Uterus (tissue), 2 donors: Measurements from ENCODE around the gene FRRS1.

Source experiments
- POLR2A ChIP-seq, 2 donors: fragments of 450-650 bp; IDR thresholded peaks; one replicate each; pipeline ENCODE4 v1.6.1; 2016; ENCODE audit warnings: antibody characterized with exemption in 2 of 2, mild to moderate bottlenecking in 1 of 2, moderate library complexity in 1 of 2
- TF ChIP-seq, protein P1 (sequence below), 4 experiments: fragments of 200-600 bp in 2 of 4; fragments of 450-650 bp in 2 of 4; sonication (generic) in 2 of 4; IDR thresholded peaks; one replicate each; pipeline ENCODE4 v1.5.1; 2016 to 2019; ENCODE audit warnings: antibody characterized with exemption in 4 of 4, mild to moderate bottlenecking in 2 of 4, moderate library complexity in 1 of 4

DNA sequence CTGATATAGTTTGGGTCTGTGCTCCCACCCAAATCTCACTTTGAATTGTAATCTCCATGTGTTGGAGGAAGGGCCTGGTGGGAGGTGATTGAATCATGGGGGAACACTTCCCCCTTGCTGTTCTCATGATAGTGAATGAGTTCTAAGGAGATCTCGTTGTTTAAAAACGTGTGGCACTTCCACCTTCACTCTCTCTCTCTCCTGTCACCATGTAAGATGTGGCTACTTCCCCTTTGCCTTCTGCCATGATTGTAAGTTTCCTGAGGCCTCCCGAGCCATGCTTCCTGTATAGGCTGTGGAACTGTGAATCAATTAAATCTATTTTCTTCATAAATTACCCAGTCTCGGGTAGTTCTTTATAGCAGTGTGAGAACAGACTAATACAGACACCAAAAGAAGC, 40.4 kb downstream of the FRRS1 start:
- TF ChIP-seq, protein P1, sequence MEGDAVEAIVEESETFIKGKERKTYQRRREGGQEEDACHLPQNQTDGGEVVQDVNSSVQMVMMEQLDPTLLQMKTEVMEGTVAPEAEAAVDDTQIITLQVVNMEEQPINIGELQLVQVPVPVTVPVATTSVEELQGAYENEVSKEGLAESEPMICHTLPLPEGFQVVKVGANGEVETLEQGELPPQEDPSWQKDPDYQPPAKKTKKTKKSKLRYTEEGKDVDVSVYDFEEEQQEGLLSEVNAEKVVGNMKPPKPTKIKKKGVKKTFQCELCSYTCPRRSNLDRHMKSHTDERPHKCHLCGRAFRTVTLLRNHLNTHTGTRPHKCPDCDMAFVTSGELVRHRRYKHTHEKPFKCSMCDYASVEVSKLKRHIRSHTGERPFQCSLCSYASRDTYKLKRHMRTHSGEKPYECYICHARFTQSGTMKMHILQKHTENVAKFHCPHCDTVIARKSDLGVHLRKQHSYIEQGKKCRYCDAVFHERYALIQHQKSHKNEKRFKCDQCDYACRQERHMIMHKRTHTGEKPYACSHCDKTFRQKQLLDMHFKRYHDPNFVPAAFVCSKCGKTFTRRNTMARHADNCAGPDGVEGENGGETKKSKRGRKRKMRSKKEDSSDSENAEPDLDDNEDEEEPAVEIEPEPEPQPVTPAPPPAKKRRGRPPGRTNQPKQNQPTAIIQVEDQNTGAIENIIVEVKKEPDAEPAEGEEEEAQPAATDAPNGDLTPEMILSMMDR (IDR thresholded peaks at IDR 0.05), result no peak
- no peak for TF ChIP-seq POLR2A (IDR thresholded peaks at IDR 0.05)
